Activated CD8-positive, alpha-beta memory T cell treated with anti-CD3 and anti-CD28 coated beads, Interleukin-2, amount 50 U/mL, for 48 hours (primary cell): ENCODE results near the gene ZNF837.
"Not testable (repeated sequence)": the region's sequence is repeated elsewhere in the genome, so short reads cannot be mapped to it uniquely, and the experiment has no call there.

Source experiments
- DNase-seq: peaks from one replicate; pipeline ENCODE4 v3.0.0-alpha.2; 2020

Gene ZNF837

DNA sequence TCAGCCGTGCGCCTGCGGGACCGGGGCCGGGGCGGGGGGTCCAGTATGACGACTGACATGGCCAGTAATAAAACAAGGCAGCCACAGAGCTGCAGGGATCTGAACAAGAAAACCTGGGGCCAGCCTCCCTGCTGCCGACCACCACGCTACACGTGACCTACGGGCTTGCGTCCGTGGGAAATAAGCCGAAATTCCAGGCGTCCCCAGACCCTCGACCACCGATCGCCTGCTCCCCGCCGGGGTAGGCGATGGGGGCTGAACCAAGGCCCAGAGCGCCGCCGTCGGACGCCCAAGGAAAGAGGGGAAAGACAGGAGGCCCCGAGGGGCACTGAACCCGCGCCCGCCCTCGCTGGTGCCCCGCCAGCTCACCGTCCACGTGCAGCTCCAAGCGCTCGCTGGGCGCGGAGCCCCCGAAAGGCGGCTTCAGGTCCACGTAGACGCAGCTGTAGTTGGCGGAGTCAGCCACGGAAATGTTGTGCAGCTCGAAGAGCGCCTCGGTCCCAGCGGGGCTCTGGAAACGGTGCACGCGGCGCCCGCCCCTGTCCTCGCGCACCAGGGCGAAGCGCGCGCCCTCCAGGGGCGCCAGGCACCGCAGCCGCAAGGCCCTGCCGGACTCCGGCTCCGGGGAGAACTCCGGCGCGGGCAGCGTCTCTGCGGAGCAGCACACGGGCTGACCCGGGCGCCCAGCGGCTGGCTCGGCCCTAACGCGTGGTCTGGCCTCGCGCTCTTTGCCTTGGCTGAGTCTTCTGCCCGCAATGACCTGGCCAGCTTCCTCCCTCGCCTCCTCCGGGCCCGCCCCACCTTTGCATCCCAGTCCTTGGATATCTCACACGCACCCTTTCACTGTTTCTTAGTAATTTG lies 30.6 kb downstream of the ZNF837 start:
- DNase-seq, result no peak

DNA sequence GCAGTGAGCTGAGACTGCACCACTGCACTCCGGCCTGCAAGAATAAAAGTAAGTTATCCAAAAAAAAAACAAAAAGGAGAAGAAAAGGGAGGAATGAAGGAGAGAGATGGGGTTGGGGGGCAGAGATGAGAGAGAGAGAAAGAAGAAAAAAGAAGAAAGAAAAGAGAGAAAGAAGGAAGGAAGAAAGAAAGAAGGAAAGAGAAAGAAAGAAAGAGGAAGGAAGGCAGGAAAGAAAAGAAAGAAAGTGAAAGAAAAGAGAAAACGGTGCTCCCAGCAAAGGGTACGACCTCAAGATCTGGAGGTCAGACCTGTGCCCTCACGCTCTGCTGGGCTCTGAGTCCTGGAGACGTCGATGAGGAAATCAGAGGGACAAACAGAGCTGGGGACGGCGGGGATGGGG lies 31.2 kb downstream of the ZNF837 start:
- no peak for DNase-seq

DNA sequence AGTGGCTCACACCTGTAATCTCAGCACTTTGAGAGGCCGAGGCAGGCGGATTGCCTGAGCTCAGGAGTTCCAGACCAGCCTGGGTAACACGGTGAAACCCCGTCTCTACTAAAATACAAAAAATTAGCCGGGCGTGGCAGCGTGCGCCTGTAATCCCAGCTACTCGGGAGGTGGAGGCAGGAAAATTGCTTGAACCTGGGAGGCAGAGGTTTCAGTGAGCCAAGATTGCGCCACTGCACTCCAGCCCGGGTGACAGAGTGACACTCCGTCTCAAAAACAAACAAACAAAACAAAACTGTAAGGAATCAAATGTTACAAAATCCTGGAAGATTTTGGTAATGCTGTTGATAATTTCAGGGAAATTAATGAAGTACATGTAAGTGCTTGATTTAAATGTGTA lies 32.8 kb downstream of the ZNF837 start:
- DNase-seq, result not testable (repeated sequence)

DNA sequence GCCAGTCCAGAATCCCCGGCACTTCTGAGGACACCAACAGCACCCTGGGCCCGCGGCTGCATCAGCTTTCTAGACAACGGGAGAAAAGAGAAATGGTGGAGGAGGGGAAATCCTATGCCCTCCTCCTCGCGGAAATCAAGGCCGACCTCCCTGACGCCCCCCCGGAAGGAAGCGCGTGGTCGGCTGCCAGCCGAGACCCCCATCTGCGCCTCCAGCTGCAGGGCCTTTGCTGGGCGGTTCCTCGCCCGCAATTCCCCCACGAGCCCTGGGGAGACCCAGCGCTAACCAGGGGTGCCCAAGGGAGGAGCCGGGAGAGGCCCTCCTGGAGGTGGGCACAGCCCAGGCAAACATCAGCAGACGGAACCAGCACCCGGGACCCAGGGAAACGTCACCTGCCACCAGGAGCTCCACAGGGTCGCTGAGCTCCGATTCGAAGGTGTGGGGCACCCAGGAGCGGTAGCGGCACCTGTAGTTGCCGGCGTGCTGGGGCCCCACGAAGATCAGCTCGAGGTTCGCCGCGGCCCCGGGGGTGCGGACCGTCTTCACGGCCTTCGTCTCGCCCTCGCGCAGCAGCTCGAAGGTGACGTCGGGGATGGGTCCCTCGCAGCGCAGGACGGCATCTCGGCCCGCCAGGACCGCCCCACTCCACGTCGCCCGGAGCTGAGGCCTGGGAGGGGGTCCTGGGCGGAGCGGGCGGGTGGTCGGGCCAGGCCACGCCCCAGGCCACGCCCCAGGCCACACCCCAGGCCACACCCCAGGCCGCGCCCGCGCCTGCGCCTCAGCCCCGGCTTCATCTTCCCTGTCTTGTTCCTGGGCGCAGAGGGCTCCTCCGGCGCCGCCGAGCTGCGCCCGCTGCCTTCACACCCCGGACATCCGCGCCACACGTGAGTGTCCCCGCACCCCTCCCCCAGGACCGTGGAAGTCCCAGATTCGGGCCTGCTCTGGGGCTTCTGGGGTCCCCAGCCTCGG lies 33.6 kb downstream of the ZNF837 start:
- DNase-seq, result peak; percentile 87

DNA sequence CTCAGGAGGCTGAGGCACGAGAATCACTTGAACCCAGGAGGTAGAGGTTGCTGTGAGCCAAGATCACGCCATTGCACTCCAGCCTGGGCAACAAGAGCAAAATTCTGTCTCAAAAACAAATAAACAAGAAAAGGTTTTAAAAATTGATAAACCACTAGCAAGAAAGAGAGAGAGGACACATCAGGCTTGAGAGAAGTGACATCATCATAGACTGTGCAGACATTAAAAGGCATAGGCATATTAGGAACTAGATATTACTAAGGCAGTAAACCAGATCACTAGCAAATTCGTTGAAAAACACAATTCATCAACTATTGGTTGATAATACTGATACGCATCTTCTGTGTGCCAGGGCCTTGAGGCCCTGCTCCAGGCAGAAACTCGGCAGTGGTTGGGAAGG lies 35.3 kb downstream of the ZNF837 start:
- no peak for DNase-seq

DNA sequence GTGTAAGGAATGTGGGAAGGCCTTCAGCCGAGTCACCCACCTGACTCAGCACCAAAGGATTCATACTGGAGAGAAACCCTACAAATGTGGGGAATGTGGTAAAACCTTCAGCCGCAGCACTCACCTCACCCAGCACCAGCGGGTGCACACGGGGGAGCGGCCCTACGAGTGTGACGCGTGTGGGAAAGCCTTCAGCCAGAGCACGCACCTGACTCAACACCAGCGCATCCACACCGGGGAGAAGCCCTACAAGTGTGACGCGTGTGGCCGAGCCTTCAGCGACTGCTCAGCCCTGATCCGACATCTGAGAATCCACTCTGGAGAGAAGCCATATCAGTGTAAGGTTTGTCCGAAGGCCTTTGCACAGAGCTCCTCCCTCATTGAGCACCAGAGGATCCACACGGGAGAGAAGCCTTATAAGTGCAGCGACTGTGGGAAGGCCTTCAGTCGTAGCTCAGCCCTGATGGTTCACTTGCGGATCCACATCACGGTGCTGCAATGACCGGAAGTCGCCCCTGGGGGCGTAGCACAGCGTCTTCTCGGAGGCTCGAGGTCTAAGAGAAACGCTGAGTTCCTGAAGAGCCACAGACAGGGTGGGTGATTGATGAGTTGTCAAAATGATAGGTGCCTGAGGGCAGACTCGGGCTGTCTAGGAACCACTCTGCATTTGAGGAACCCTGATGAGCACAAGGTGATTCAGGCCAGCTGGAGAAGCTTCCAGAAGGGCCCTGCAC lies 41.8 kb downstream of the ZNF837 start:
- no peak for DNase-seq

DNA sequence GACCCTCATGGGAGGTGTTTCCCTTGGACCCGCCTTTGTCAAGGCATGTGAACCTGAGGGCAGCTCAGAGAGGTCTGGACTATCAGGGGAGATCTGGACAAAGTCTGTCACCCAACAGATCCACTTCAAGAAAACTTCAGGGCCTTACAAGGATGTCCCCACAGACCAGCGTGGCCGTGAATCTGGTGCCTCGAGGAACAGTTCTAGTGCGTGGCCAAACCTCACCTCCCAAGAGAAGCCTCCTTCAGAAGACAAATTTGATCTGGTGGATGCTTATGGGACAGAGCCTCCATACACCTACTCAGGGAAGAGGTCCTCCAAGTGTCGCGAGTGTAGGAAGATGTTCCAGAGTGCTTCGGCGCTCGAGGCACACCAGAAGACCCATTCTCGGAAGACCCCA lies 42.5 kb downstream of the ZNF837 start:
- DNase-seq, result no peak

DNA sequence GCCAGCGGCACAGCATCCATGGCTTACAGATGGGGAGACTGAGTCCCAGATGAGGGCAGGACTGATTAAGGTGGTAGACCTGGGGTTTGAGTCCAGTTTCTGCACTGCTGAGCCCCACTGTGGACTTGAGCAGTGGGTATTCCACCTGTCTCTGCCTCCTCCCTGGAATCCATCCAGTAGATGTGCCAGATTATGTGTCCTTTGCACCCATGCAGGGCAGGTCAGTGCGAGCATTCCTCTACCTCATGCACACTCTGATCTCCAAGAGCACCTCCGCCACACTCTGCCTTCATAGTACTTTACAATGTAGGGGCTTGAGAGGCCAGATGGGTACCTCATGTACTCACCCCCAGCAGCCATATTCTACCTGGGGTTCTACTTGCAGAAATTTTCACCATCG lies 44.0 kb downstream of the ZNF837 start:
- no peak for DNase-seq

DNA sequence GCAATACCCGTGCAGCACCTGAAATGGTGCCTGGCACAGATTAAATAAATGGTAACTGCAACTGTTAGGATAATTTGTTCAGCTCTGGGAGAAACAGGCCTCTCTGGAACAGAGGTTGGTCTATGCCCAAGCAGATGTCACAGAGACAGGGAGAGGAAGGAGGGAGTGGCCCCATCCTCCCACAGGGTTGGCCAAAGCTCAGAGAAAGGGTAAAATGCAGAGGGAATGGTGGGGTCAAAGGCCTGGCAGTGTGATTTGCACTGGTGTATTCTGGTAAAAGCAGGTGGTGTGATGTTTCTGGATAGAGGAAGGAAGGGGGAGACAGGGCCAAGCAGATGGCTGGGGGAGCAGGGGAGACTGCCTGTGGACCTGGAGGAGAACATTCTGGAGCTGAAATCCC lies 44.6 kb downstream of the ZNF837 start:
- no peak for DNase-seq

DNA sequence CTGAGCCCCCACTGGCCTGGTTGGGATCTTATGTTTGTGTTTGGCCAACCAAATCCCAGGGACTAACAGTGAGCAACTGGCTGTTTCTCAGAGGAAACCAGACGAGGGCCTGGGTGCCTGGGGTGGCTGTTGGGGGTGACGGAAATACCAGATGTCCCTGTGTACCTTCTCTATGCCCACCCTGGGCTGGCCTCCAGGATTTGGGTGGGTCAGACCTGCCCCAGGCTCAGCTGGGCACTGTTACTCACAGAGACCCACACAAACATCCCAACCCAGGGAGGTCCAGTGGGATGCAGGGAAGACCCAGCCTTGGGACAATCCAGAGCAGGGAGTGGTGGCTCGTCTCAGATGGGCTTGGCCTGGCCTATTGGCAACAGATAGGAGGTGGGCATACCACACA lies 45.2 kb downstream of the ZNF837 start:
- no peak for DNase-seq

DNA sequence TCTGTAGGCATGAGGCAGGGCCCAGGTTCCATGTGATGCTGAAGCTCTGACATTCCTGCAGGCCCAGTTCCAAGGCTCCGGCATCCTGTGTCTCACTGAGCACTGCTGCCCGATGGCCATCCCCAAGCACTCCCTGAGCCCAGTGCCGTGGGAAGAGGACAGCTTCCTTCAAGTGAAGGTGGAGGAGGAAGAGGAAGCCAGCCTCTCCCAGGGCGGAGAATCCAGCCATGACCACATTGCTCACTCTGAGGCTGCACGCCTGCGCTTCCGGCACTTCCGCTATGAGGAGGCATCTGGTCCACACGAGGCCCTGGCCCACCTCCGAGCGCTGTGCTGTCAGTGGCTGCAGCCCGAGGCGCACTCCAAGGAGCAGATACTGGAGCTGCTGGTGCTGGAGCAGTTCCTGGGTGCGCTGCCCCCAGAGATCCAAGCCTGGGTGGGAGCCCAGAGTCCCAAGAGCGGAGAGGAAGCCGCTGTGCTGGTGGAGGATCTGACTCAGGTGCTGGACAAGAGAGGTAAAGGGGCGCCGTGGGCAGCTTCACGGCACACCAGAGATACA lies 46.1 kb downstream of the ZNF837 start:
- DNase-seq, result no peak

DNA sequence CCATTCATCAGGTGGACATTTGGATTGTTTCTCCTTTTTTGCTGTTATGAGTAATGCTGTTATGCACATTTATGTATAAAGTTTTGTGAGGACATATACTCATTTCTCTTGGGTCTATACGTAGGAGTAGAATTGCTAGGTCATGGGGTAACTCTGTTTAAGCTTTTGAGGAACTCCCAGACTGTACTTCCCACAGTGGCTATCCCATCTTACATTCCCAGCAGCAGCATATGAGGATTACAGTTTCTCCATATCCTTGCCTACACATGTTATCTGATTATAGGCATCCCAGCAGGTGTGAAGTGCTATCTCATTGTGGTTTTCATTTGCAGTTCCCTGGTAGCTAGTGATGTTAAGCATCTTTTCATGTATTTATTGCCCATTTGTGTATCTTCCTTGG lies 48.1 kb downstream of the ZNF837 start:
- no peak for DNase-seq

DNA sequence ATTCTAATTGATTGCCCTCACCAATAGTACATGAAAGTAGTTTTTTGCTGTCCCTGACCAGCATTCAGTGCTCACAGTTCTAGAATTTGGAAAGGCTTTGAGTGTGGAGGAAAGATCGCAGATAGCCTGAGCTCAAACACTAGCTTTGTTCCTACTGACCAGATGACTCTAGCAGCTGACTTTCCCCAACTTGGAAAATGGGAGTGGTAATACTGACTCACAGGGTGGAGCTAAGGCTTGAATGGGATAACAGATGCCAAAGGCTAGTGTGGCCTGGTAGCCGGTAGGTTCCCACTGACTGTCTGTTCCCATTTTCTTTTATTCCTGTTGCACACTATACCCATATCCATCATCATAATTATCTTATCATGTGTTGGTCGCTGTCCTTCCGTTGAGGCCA lies 50.4 kb downstream of the ZNF837 start:
- no peak for DNase-seq

DNA sequence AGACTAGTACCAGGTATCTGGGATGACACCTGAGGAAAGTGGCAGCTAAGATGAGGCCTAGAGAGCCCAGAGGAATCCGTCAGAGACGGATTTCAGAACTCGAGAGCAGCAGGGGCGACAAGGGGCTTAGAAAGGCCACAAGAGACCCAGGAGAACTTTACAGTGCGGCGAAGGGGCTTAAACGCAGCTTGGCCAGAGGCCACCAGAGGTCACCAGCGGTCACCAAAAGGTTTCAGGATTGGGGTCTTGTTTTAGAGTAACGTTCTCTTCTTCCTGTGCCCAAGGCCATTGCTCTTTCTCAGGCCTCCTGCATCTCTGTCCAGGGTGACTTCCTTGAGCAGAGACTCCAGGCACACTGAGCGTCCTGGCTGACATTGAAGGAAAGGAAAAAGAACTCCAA lies 51.8 kb downstream of the ZNF837 start:
- no peak for DNase-seq

DNA sequence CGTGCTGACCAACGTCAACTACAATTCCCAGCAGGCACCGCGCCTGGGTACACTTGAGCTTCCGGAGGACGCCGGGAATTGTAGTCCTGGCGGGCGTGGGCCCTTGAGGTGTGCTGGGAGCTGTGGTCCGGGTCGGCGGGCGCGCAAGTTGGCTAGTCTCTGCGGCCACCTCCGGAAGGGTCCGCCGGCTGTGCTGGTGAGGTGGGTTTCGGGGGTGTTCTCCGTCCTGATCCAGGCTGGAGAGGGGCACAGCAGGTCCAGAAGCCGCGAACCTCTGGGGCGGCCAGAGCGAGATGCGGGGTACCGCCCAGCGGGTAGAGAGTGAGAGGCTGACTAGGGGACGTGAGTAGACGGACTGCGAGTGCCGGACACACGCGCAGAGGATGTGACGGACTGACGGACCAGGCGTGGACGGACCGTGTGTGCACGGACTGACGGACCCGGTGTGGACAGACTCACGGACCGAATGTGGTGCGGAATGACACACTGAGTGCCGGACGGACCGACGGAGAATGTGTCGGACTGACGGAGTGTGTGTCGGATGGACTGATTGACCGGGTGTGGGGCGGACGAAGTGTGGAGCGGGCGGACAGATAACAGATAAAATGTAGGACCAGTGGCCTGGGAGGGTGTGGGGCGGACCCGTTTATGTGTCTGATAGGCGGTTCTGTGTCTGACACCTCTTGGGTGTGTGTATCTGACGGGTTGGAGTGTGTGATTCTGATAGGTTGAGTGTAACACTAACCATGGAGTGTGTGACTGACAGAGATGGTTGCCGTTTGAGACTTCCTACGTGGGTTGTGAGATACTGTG lies 53.7 kb downstream of the ZNF837 start, which contains the start of gene ZSCAN22:
ZSCAN22 (plus strand) TSS at position 81 of the 813 bp plus-strand sequence. CDS start 7,809 bp downstream, outside the sequence.
- DNase-seq, result peak; percentile 92

DNA sequence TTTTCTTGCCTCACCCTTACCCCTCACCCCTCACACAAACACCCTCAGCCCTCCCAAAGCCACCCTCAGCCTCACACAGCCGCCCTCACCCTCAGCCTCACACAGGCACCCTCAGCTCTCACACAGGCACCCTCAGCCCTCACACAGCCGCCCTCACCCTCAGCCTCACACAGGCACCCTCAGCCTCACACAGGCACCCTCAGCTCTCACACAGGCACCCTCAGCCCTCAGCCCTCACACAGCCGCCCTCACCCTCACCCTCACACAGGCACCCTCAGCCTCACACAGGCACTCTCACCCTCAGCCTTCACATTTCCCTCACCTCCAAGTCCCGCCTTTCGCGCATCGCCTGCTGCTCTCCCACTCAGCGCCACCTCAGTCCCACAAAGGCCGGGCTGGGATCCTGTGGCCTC lies 54.3 kb downstream of the ZNF837 start:
- no peak for DNase-seq

DNA sequence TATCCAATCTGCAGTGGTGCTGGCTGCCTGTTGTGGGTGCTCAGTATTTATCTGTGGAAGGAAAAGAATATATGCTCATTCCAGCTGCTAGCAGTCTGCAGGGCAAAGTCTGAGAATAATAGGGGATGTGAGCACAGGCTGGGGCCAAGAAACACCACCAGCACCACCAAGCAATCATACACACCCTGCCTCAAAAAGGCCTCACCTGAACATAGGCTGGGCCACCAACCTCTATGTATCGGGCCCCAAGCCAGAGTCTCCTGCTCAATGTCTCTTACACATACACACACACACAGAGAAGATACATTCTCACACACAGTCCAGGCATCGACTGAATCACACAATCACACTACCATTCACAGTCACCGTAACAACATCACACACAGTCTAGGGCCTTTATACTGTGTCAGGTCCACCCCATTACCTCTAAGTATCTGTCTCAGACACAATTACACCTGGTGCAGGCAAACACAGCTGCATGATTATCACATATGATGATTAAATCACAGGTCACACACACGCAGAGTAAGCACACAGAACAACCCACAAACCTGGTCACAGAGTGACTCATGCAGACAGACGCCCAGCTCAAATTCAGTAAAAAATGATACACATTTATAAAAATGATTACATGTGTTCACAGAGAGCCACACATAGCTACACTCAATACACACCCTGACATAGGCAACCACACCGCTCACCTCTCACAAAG lies 55.4 kb downstream of the ZNF837 start:
- no peak for DNase-seq

DNA sequence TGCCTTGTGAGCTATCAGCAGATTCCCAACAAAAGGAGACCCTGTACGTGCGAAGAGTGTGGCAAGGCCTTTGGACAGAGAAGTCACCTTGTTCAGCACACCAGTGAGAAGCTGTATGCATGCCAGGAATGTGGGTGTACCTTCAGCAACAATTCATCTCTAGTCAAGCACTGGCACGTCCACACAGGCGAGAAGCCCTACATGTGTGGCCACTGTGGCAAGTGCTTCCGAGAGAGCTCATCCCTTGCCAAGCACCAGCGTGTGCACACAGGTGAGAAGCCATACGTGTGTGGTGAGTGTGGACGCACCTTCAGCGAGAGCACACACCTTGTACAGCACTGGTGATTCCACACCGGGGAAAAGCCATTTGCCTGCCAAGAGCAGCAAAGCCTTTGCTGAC lies 61.6 kb downstream of the ZNF837 start:
- no peak for DNase-seq

DNA sequence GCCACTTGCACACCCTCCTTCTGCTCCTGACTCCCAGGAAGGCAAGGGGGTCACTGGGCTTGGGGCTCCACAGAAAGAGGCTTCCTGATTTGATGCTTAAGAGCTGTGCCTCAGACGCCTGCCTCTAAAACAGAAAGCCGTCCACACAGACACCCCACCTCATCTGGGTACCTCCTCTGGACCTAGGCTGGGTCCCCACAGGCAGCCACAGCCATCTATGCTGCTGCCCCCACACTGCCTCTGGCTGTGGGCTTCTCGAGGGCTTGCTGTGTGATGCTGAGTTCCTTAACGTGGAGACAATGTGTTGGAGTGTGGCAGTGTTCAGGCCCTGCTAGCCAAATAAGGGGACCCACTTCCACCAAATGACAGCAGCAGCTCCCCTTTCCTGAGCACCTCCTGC lies 62.5 kb downstream of the ZNF837 start:
- no peak for DNase-seq
